Suprapubic skin (tissue), 4 donors: ENCODE data around the gene NAP1L4. TPM values are rescaled to one million over a fixed set of nuclear protein-coding genes. Genes with fewer than 3 reads are reported as not detected.

Experiments used
- DNase-seq, 2 donors: peaks; one replicate each; pipeline ENCODE4 v3.0.0-alpha.2; 2019; ENCODE audit warnings: low spot score in 2 of 2
- H3K27ac ChIP-seq: fragments of 200-600 bp; sonication (generic); one replicate; pipeline ENCODE4 v1.5.1; 2019
- H3K27me3 ChIP-seq: fragments of 200-600 bp; sonication (generic); one replicate; pipeline ENCODE4 v1.5.1; 2019
- H3K36me3 ChIP-seq: fragments of 200-600 bp; sonication (generic); one replicate; pipeline ENCODE4 v1.5.1; 2019
- H3K4me1 ChIP-seq: fragments of 200-600 bp; sonication (generic); one replicate; pipeline ENCODE4 v1.5.1; 2019
- H3K4me3 ChIP-seq: fragments of 200-600 bp; sonication (generic); one replicate; pipeline ENCODE4 v1.5.1; 2019; ENCODE audit warnings: mild to moderate bottlenecking
- H3K9me3 ChIP-seq: fragments of 200-600 bp; sonication (generic); one replicate; pipeline ENCODE4 v1.5.1; 2019
- CTCF ChIP-seq, 2 donors: fragments of 200-600 bp in 1 of 2; fragments of 450-650 bp in 1 of 2; sonication (generic) in 1 of 2; IDR thresholded peaks; one replicate each; pipeline ENCODE4 v1.5.1; 2016 to 2019; ENCODE audit warnings: antibody characterized with exemption in 2 of 2, mild to moderate bottlenecking in 1 of 2, moderate library complexity in 1 of 2
- EP300 ChIP-seq: sonication (generic); formaldehyde crosslinking; IDR thresholded peaks from one replicate; pipeline ENCODE4 v1.6.1; 2017; ENCODE audit warnings: antibody characterized with exemption
- POLR2A ChIP-seq, 2 donors: fragments of 450-650 bp; IDR thresholded peaks; one replicate each; pipeline ENCODE4 v1.6.1; 2017; ENCODE audit warnings: antibody characterized with exemption in 2 of 2, mild to moderate bottlenecking in 2 of 2, moderate library complexity in 2 of 2
- POLR2AphosphoS5 ChIP-seq, 3 donors: sonication (generic); formaldehyde crosslinking; IDR thresholded peaks; one replicate each; pipeline ENCODE4 v1.6.1; 2017; ENCODE audit warnings: antibody characterized with exemption in 3 of 3
- WGBS: methylation state at CpG from one replicate; pipeline ENCODE4 v1.1.5; 2018; 5-methylcytosine and 5-hydroxymethylcytosine counted together
- total RNA-seq, 4 donors: library from RNA; depleted of rRNA; stranded (reverse); fragments of >200 nt; gene quantifications; one replicate each; pipeline ENCODE4 v1.1.0, GENCODE V29; 2016

NAP1L4 gene
- total RNA-seq, 4 donors from 2014 or later, result 70.7 to 150 (median 97.5) TPM

- no peak for TF ChIP-seq CTCF (IDR thresholded peaks at IDR 0.05)
- no peak for TF ChIP-seq POLR2AphosphoS5 (IDR thresholded peaks at IDR 0.05)
- TF ChIP-seq EP300, result no peak
- no peak for TF ChIP-seq POLR2A (IDR thresholded peaks at IDR 0.05)
- H3K4me3 ChIP-seq, result no peak overlapping the region
- no peaks in the 10 kb centered on the region for H3K27me3 ChIP-seq
- DNase-seq, result no peak
- no peak overlapping the region for H3K27ac ChIP-seq
- H3K9me3 ChIP-seq, result no peaks in the 10 kb centered on the region
- 93% methylated on average over 6 of the region's 6 CpGs for WGBS
- no peaks in the 10 kb centered on the region for H3K4me1 ChIP-seq
- peaks cover 93% of the 10 kb centered on the region for H3K36me3 ChIP-seq
Observed at GRCh38 chr11:2954263-2954662, 37.9 kb downstream of the NAP1L4 start.

- no peaks in the 10 kb centered on the region for H3K4me1 ChIP-seq
- no peak overlapping the region for H3K27ac ChIP-seq
- WGBS, result 70% methylated on average over 6 of the region's 6 CpGs
- H3K36me3 ChIP-seq, result peaks cover 91% of the 10 kb centered on the region
- TF ChIP-seq POLR2AphosphoS5 (IDR thresholded peaks at IDR 0.05) (no peak), POLR2A (IDR thresholded peaks at IDR 0.05) (no peak), CTCF (IDR thresholded peaks at IDR 0.05) (no peak), EP300 (no peak)
- H3K4me3 ChIP-seq, result no peak overlapping the region
- no peaks in the 10 kb centered on the region for H3K9me3 ChIP-seq
- no peaks in the 10 kb centered on the region for H3K27me3 ChIP-seq
- no peak for DNase-seq
Observed at GRCh38 chr11:2952290-2952689, 39.8 kb downstream of the NAP1L4 start.

- Histone ChIP-seq H3K27me3 (no peaks in the 10 kb centered on the region), H3K4me3 (no peak overlapping the region), H3K36me3 (peaks cover 93% of the 10 kb centered on the region), H3K9me3 (no peaks in the 10 kb centered on the region), H3K4me1 (no peaks in the 10 kb centered on the region), H3K27ac (no peak overlapping the region)
- DNase-seq, result no peak
- 80% methylated on average over 9 of the region's 9 CpGs for WGBS
- TF ChIP-seq POLR2A (IDR thresholded peaks at IDR 0.05) (no peak), POLR2AphosphoS5 (IDR thresholded peaks at IDR 0.05) (no peak)
Observed at GRCh38 chr11:2951231-2952110, 40.7 kb downstream of the NAP1L4 start.

GRCh38 chr11:2950825-2951224, 41.3 kb downstream of the NAP1L4 start:
- 93% methylated on average over 1 of the region's 1 CpG for WGBS
- Histone ChIP-seq H3K9me3 (no peaks in the 10 kb centered on the region), H3K4me3 (no peak overlapping the region), H3K27ac (no peak overlapping the region), H3K36me3 (peaks cover 86% of the 10 kb centered on the region), H3K4me1 (peaks cover 4% of the 10 kb centered on the region), H3K27me3 (no peaks in the 10 kb centered on the region)
- TF ChIP-seq POLR2A (IDR thresholded peaks at IDR 0.05), result no peak
- no peak for TF ChIP-seq POLR2AphosphoS5 (IDR thresholded peaks at IDR 0.05)
- no peak for TF ChIP-seq EP300
- no peak for TF ChIP-seq CTCF (IDR thresholded peaks at IDR 0.05)
- DNase-seq, result no peak

GRCh38 chr11:2949920-2950319, 42.2 kb downstream of the NAP1L4 start:
- no peaks in the 10 kb centered on the region for H3K27me3 ChIP-seq
- DNase-seq, result no peak

More at GRCh38 chr11:2949920-2950319, 42.2 kb downstream of the NAP1L4 start:
- no peak overlapping the region for H3K27ac ChIP-seq
- TF ChIP-seq EP300, result no peak
- no peak for TF ChIP-seq POLR2AphosphoS5 (IDR thresholded peaks at IDR 0.05)
- no peak for TF ChIP-seq CTCF (IDR thresholded peaks at IDR 0.05)
- TF ChIP-seq POLR2A (IDR thresholded peaks at IDR 0.05), result no peak
- H3K9me3 ChIP-seq, result no peaks in the 10 kb centered on the region
- H3K36me3 ChIP-seq, result peaks cover 77% of the 10 kb centered on the region
- H3K4me1 ChIP-seq, result peaks cover 13% of the 10 kb centered on the region
- no peak overlapping the region for H3K4me3 ChIP-seq
- 91% methylated on average over 11 of the region's 11 CpGs for WGBS
